GM12892 (cell line): ENCODE results near the gene KDM3B.

Source experiments
- DNase-seq: peaks from one replicate; pipeline ENCODE4 v3.0.0; 2011; ENCODE audit not compliant: insufficient read length
- FAIRE-seq: peaks from 2 replicates; lab custom pipeline; 2011; peaks lifted over from hg19 to GRCh38; lab: Jason Lieb, UNC
- POLR2A ChIP-seq: IDR thresholded peaks from 2 replicates; pipeline ENCODE4 v1.6.1; 2011; ENCODE audit warnings: low read depth, low read length, control low read depth
- POLR2AphosphoS5 ChIP-seq: IDR thresholded peaks from 2 replicates; pipeline ENCODE4 v1.6.1; 2011; ENCODE audit warnings: low read depth, low read length, control low read depth
- TAF1 ChIP-seq: IDR thresholded peaks from 2 replicates; pipeline ENCODE4 v1.6.1; 2011; ENCODE audit warnings: low read depth, mild to moderate bottlenecking, control low read depth, low read length, borderline replicate concordance

The KDM3B gene

GRCh38 chr5:138351056-138351455, 1.4 kb upstream of the KDM3B start:
- no peak for DNase-seq
- TF ChIP-seq POLR2AphosphoS5 (no peak), TAF1 (no peak), POLR2A (no peak)
- no peak for FAIRE-seq

DNA sequence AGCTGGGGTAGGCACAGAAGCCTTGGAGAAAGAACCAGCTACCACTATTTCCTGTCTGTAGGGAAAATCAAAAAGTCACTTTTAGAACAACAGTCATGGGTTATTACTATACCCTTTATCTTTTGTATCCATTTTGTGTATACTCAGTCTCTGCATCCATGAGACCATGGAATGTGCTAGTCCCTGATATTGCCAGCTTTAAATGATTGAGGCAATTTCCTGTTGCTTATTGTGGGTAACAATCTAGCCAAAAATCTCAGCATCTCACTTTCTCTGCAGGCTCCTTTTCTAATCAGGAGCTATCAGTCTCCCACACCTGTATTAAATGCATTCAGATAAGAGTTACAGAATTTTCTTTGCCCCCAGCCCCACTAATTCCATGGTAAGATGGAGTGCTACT, 968 bp upstream of the KDM3B start:
- FAIRE-seq (no peak), DNase-seq (no peak)
- TF ChIP-seq TAF1, result no peak
- TF ChIP-seq POLR2AphosphoS5, result no peak
- no peak for TF ChIP-seq POLR2A

DNA sequence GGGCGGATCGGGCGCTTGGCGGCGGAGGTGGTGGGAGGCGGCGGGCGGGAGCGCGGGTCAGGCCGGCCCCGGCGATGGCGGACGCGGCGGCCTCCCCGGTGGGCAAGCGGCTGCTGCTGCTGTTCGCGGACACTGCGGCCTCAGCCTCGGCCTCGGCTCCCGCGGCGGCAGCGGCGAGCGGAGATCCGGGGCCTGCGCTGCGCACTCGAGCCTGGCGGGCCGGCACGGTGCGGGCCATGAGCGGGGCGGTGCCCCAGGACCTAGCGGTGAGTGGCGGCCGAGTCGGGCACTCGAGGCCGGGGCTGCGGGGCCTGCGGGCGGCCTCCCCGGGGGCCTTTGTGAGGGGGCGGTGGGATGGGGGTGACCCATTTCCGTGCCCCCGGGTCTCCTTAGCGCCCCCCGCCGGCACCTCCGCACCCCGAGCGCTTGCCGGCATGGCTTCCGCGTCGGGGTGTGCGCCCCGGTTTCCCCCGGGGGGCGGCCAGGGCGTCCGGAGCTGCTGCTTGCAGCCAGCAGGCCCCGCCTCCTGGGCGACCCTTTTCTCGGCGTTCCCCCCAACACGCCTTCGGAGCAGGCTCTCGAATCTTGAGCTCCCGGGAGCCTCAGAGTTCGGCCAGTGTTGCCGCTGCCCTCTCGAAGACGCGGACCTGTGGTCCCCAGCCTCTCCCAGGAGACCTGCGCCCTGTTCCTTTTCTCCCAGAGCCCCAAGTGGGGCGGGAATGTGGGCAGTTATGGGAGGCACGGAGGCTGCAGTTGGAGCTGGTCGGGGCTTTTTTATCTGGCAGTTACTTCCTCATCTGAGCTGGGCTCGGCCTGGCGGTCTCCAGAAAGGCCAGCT, 456 bp downstream of the KDM3B start:
- FAIRE-seq (peak; percentile 36), DNase-seq (peak; percentile 61)
- TF ChIP-seq POLR2AphosphoS5 (no peak), TAF1 (no peak), POLR2A (no peak)

DNA sequence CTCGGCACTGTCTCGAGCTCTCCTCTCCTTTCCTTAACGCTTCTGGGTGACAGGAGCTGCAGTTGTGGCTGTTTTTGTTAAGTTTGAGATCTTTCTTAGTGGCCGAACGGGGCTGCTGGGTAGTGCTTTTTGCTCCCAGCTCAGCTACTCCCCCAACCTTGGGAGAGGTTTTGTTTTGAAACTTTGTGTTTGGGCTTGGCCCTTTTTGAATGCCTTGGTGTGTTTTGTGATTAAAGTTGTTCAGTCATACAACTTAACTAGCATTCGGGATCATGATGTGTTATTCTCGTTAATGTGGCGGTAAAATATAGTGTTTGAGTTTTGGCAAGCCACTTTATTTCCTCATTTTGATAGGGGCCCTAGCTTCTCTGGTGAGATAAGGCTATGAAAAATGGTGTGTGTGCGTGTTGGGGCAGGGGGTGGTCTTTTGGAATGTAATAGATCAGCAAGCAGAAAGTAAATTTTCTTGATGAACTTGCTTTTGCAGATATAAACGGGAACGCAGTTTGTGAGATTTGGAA, 1.1 kb downstream of the KDM3B start:
- DNase-seq (no peak), FAIRE-seq (peak; percentile 85)
- 0 out of 2 replicates have a peak, but pooled peaks have one; percentile 22 for TF ChIP-seq POLR2A
- TF ChIP-seq TAF1, result no peak
- no peak for TF ChIP-seq POLR2AphosphoS5

GRCh38 chr5:138354387-138354786, 1.9 kb downstream of the KDM3B start:
- TF ChIP-seq POLR2A (no peak), POLR2AphosphoS5 (no peak), TAF1 (no peak)
- peak; percentile 48 for FAIRE-seq
- no peak for DNase-seq

DNA sequence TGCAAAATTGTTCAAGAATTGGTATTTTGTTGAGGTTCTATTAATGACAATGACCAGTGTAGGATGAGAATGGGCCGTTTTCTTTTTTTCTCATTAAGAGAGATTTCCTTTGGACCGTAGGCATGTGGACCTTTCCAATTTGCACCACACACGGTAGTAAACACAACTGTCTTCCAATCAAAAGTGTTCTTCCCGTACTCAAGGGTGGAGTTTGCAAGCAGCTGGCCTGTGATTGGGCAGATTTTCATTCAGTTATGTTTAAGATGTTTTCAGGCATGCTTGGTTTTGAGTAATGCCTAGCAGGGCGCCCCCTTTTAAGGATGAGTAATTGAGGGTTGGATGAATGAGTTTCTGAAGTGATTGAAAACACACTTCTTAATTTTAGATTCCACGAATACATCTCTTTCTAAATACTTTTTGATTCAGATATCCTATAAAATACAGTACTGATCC, 2.5 kb downstream of the KDM3B start:
- TF ChIP-seq POLR2AphosphoS5, result no peak
- TF ChIP-seq POLR2A, result no peak
- TF ChIP-seq TAF1, result no peak
- FAIRE-seq, result peak; percentile 95
- peak; percentile 48 for DNase-seq

DNA sequence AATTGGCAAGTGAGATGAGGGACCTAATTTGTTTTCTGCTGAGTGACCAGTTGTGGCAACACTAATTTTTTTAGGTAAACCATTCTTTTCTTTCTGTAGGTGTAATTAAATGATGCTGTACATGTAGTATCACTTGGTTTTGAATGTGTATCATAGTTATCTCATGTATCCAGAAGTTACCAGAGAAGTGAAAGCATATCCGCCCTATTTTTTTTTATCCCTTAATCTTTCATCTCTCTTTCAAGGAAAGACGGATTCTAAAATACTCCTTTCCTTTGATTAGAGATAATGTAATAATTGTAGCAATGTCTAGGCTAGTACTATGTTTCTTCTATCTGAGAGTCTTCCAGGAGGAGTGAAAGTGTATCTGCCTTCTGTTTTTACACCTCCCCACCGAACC, 7.1 kb downstream of the KDM3B start:
- no peak for FAIRE-seq
- TF ChIP-seq POLR2A (no peak), TAF1 (no peak), POLR2AphosphoS5 (no peak)

DNA sequence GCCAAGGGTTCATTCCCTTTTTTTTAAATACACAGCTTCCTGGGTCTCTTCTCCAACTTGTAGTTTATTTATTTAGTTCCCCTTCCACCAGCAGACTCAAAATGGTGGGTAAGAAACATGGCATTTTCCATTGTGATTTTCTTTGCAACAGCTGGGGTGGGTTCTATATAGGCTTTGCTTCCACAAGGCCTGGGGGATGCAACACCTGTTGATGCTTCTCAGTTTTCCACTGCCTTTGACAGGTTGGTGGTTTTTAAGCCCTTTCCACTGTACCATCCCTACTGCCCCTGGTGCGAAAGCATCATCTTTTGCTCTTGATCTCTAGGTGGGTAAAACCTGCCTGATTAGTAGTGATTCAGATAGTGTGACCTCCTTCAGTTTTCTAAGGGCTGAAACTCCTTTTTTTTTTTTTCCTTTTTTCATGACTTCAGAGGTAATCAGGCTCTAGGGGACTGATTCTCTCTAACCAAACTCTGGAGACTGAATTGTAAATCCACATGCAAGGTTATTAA, 8.5 kb downstream of the KDM3B start:
- FAIRE-seq, result no peak
- TF ChIP-seq POLR2A (no peak), POLR2AphosphoS5 (no peak), TAF1 (no peak)

More for the DNA sequence above, 7.1 kb downstream of the KDM3B start:
- no peak for DNase-seq

DNA sequence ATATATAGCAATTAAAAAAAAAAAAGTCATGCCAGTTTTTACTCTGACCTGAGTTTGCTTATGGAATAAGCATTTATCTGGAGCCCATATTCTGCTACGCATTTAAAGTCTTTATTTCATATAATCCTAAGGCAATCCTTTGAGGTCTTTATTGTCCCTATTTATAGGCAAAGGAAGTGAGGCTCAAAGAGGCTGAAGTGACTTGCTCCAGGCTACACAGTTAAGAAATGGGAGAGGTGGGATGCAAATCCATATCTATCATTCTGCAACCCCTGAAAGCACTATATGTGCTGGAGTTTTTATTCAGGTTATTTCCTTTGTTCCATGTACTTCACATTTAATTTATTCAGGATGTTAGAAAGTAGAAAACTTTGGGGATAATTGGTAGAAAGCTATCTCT, 12.1 kb downstream of the KDM3B start:
- FAIRE-seq (no peak), DNase-seq (no peak)
- TF ChIP-seq POLR2A (no peak), POLR2AphosphoS5 (no peak), TAF1 (no peak)

More for the DNA sequence above, 8.5 kb downstream of the KDM3B start:
- DNase-seq, result no peak

DNA sequence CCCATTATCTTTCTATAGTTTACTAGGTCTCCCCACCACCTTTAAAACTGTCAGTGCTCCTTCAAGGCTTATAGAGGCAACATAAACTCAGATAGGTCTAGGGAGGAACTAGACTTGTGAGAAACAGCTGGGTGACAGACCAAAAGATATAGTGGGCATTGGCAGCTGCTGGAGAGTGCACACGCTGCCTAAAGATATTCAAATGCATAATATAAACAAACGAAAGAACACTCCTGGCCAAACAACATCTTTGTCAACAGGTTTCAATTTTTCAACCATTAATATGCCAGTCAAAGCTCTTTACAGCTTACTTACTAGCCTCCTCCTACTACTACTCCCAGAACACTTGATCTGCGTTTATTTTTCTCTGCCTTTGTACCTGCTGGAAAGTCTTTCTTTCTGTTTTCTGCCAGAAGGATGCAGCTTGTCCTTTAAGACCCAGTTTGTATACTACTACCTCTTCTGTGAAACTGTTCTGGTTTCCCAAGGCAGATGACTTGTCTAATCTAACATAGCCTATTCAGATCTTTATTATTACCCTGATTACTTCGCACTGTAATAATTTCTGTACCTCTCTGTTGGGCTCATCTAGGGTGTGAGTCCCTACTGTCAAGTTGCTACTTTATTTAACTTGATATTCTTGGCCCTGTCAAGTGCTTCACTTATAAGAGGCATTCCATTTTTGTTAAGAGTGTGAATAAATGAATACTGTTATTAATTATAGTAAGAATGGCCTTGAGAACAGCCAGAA, 14.3 kb downstream of the KDM3B start:
- TF ChIP-seq POLR2AphosphoS5 (no peak), TAF1 (no peak)
- FAIRE-seq (no peak), DNase-seq (no peak)

DNA sequence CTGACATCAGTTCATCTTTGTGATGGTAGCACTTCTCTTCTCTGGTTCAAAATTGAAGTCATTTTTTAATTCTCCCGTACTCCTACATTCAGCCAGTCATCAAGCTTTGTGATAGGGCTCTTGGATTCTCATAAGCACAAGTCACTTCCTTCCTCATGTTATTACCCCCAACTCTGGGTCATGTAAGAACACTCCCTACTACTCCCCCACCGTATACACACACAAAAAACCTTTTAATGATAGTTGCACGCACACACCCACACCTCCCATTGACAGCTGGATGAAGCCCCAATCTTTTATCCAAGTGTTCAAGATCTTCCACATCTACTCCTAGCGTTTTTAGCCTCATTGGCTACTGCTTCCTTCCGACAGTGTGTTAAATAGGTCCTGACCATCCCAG, 16.8 kb downstream of the KDM3B start:
- no peak for DNase-seq
- peak; percentile 61 for FAIRE-seq
- TF ChIP-seq POLR2AphosphoS5 (no peak), TAF1 (no peak), POLR2A (no peak)
